ENCODE measurements around the gene PLPP3. TPM values are rescaled to one million over a fixed set of nuclear protein-coding genes. Genes with fewer than 3 reads are reported as not detected.

The PLPP3 gene
- total RNA-seq, 1 donor from 2014 or later, result not detected

GRCh38 chr1:56571448-56571847 is 7.9 kb downstream of the PLPP3 start:
- DNase-seq (ENCODE audit: low spot score), result no peak
- Mint-ChIP-seq H3K4me3 (ENCODE audit: low read depth) (no peak overlapping the region), H3K27ac (no peak overlapping the region), H3K4me1 (ENCODE audit: low read depth) (no peaks in the 10 kb centered on the region), H3K36me3 (ENCODE audit: low read depth) (no peaks in the 10 kb centered on the region), H3K27me3 (ENCODE audit: low read depth) (peaks cover 3% of the 10 kb centered on the region), H3K9me3 (no peaks in the 10 kb centered on the region)
- intact Hi-C loops (cut with micrococcal nuclease), result no loop called here

DNA sequence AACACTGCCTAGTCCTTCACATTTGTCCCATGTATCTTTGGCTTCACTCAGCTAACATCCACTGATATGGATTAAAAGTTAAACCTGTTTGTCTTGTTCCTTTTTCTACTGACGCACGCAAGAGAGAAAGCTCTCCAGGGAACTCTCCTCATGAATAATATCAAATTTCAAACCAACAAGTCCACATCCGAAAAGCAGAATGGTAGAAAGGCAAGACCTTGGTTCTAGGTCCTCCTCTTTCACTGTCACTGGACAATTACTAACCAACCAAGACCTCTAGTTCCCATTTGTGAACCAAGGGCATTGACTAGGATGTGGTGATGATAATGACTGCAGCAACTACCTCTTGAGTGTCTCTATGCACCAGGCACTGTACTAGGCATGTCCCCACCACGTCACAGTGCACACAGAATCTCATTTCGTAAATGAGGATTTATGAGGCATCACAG is 8.4 kb downstream of the PLPP3 start:
- Mint-ChIP-seq H3K36me3 (ENCODE audit: low read depth) (no peaks in the 10 kb centered on the region), H3K27me3 (ENCODE audit: low read depth) (peaks cover 3% of the 10 kb centered on the region), H3K27ac (no peak overlapping the region), H3K4me3 (ENCODE audit: low read depth) (no peak overlapping the region), H3K9me3 (no peaks in the 10 kb centered on the region), H3K4me1 (ENCODE audit: low read depth) (no peaks in the 10 kb centered on the region)
- intact Hi-C loops (cut with micrococcal nuclease), result no loop called here
- no peak for DNase-seq (ENCODE audit: low spot score)

DNA sequence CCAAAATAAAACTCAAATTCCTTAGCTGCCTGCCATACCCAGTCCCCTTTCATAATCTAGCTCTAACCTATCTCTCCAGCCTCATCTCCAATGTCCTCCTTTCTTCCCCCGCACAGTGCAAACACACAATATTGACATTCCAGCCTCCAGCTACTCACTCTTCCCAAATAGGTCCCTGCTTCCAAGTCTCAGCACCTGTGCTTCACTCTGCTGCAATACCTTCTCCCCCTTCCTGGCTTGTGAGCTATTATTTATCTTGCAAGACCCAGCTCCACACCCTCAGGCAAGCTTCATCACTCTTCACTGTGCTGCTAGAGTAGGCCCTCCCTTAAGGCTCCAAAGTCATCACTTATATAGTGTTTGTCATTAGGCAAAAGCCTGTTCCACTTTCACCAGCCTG is 9.7 kb downstream of the PLPP3 start:
- no peaks in the 10 kb centered on the region for H3K36me3 Mint-ChIP-seq (ENCODE audit: low read depth)
- no peaks in the 10 kb centered on the region for H3K4me1 Mint-ChIP-seq (ENCODE audit: low read depth)
- H3K9me3 Mint-ChIP-seq, result no peaks in the 10 kb centered on the region
- H3K4me3 Mint-ChIP-seq (ENCODE audit: low read depth), result no peak overlapping the region
- H3K27me3 Mint-ChIP-seq (ENCODE audit: low read depth), result peaks cover 3% of the 10 kb centered on the region
- no peak overlapping the region for H3K27ac Mint-ChIP-seq
- intact Hi-C loops (cut with micrococcal nuclease), result no loop called here
- no peak for DNase-seq (ENCODE audit: low spot score)

DNA sequence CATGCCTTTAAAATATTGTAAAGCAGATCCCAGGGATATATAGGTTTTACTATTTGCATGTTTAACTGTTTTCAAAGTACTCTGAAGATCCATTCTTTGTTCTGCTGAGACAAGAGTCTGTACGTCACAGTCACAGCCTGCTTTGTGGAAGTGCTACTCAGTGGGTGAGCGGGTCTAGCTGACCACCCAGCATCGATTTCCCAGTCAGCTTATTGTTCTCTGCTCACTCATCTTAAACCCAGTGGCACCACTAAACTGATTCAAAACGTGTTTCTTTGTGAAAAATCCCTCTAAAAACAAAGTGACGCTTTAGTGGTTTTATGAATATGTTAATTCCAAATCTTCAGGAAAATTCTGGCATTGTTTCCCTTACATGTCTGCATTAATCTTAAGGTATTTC is 12.4 kb downstream of the PLPP3 start:
- H3K4me3 Mint-ChIP-seq (ENCODE audit: low read depth), result no peak overlapping the region
- DNase-seq (ENCODE audit: low spot score), result no peak
- no peaks in the 10 kb centered on the region for H3K27me3 Mint-ChIP-seq (ENCODE audit: low read depth)
- H3K4me1 Mint-ChIP-seq (ENCODE audit: low read depth), result no peaks in the 10 kb centered on the region
- H3K36me3 Mint-ChIP-seq (ENCODE audit: low read depth), result no peaks in the 10 kb centered on the region
- no peak overlapping the region for H3K27ac Mint-ChIP-seq
- intact Hi-C loops (cut with micrococcal nuclease), result no loop called here
- H3K9me3 Mint-ChIP-seq, result no peaks in the 10 kb centered on the region

GRCh38 chr1:56566061-56566744 is 13.2 kb downstream of the PLPP3 start:
- no peaks in the 10 kb centered on the region for H3K27me3 Mint-ChIP-seq (ENCODE audit: low read depth)
- no peaks in the 10 kb centered on the region for H3K9me3 Mint-ChIP-seq
- no peaks in the 10 kb centered on the region for H3K36me3 Mint-ChIP-seq (ENCODE audit: low read depth)
- DNase-seq (ENCODE audit: low spot score), result no peak
- intact Hi-C loops (cut with micrococcal nuclease), result no loop called here
- H3K27ac Mint-ChIP-seq, result no peak overlapping the region
- no peaks in the 10 kb centered on the region for H3K4me1 Mint-ChIP-seq (ENCODE audit: low read depth)
- no peak overlapping the region for H3K4me3 Mint-ChIP-seq (ENCODE audit: low read depth)

GRCh38 chr1:56564615-56565014 is 14.7 kb downstream of the PLPP3 start:
- Mint-ChIP-seq H3K27ac (no peak overlapping the region), H3K9me3 (no peaks in the 10 kb centered on the region), H3K27me3 (ENCODE audit: low read depth) (no peaks in the 10 kb centered on the region), H3K4me3 (ENCODE audit: low read depth) (no peak overlapping the region), H3K36me3 (ENCODE audit: low read depth) (no peaks in the 10 kb centered on the region), H3K4me1 (ENCODE audit: low read depth) (no peaks in the 10 kb centered on the region)
- intact Hi-C loops (cut with micrococcal nuclease), result no loop called here
- DNase-seq (ENCODE audit: low spot score), result no peak

DNA sequence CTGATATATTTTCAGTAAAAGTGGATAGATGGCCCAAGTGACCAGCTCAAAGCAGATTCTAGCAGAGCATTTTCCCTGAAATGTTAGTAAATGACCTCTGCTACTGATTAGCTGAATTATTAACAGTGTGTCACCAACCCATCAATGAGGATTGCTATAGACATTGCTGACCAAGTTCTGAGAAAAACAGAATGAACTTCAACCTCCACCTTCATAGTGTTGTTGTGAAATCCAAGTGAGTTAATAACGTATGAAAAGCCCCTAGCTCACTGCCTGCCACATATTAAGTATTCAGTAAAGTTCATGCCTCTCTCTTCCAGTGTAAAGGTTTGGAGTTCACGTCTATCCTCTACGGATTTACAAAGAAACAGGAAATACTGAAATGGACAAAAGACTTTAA is 15.8 kb downstream of the PLPP3 start:
- intact Hi-C loops (cut with micrococcal nuclease), result no loop called here
- no peaks in the 10 kb centered on the region for H3K27me3 Mint-ChIP-seq (ENCODE audit: low read depth)
- H3K4me3 Mint-ChIP-seq (ENCODE audit: low read depth), result no peak overlapping the region
- no peaks in the 10 kb centered on the region for H3K36me3 Mint-ChIP-seq (ENCODE audit: low read depth)
- no peak for DNase-seq (ENCODE audit: low spot score)
- no peaks in the 10 kb centered on the region for H3K4me1 Mint-ChIP-seq (ENCODE audit: low read depth)
- no peak overlapping the region for H3K27ac Mint-ChIP-seq
- no peaks in the 10 kb centered on the region for H3K9me3 Mint-ChIP-seq

GRCh38 chr1:56562891-56563452 is 16.4 kb downstream of the PLPP3 start:
- DNase-seq (ENCODE audit: low spot score), result no peak
- Mint-ChIP-seq H3K36me3 (ENCODE audit: low read depth) (no peaks in the 10 kb centered on the region), H3K27me3 (ENCODE audit: low read depth) (no peaks in the 10 kb centered on the region), H3K27ac (no peak overlapping the region), H3K9me3 (no peaks in the 10 kb centered on the region), H3K4me3 (ENCODE audit: low read depth) (no peak overlapping the region), H3K4me1 (ENCODE audit: low read depth) (no peaks in the 10 kb centered on the region)
- intact Hi-C loops (cut with micrococcal nuclease), result no loop called here

DNA sequence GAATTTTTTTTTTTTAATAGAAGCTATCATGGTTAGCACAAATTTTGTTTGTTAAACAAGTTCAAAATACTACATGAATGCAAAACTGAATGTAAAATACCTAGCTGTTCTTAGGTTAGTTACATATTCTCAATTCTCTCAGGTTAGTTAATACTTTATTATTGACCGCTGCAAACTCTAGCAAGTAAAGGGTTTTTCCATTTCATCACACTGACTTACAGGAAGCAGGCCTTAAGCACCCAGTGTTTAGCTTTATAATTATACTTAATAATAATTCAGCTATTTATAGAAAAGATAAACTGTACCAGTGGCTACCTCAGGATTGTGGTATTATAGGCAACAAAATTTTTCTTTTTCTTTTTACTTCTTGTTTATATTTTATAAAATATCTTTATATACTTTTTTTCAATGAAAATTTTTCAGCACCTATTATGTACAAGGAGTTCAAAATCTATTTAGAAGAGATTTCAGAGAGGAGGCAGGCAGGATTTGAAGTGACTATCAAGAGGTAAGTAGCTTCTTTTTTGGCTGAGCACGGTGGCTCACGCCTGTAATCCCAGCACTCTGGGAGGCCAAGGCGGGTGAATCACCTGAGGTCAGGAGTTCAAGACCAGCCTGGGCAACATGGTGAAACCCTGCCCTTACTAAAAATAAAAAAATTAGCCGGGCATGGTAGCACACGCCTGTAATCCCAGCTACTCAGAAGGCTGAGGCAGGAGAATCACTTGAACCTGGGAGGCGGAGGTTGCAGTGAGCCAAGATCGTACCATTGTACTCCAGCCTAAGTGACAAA is 17.9 kb downstream of the PLPP3 start:
- intact Hi-C loops (cut with micrococcal nuclease), result no loop called here
- H3K27ac Mint-ChIP-seq, result no peak overlapping the region
- no peaks in the 10 kb centered on the region for H3K4me1 Mint-ChIP-seq (ENCODE audit: low read depth)
- H3K9me3 Mint-ChIP-seq, result no peaks in the 10 kb centered on the region
- H3K4me3 Mint-ChIP-seq (ENCODE audit: low read depth), result no peak overlapping the region
- no peak for DNase-seq (ENCODE audit: low spot score)
- H3K36me3 Mint-ChIP-seq (ENCODE audit: low read depth), result no peaks in the 10 kb centered on the region
- H3K27me3 Mint-ChIP-seq (ENCODE audit: low read depth), result no peaks in the 10 kb centered on the region

DNA sequence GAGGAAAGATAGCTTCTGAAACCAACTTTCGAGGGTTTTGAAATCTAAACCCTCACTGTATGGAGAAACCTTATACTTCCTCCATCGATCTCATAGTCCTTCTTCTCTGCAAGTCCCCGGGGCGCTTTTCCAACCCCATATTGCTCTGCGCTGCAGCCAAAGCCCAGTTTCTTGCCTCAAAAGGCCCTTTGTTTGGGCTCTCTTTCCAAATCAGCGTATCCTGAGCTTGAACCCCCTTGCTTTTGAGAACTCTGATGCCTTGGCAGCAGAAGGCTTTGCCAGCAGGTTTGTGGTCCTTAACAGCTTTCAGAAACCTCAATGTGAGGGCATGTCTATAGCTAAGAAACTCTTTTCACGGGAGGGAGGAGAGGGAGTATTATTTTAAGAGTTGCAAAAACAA is 21.6 kb downstream of the PLPP3 start:
- no peaks in the 10 kb centered on the region for H3K9me3 Mint-ChIP-seq
- no peak overlapping the region for H3K27ac Mint-ChIP-seq
- intact Hi-C loops (cut with micrococcal nuclease), result no loop called here
- DNase-seq (ENCODE audit: low spot score), result no peak
- H3K36me3 Mint-ChIP-seq (ENCODE audit: low read depth), result no peaks in the 10 kb centered on the region
- no peak overlapping the region for H3K4me3 Mint-ChIP-seq (ENCODE audit: low read depth)
- no peaks in the 10 kb centered on the region for H3K27me3 Mint-ChIP-seq (ENCODE audit: low read depth)
- no peaks in the 10 kb centered on the region for H3K4me1 Mint-ChIP-seq (ENCODE audit: low read depth)

GRCh38 chr1:56555448-56555847 is 23.9 kb downstream of the PLPP3 start:
- Mint-ChIP-seq H3K36me3 (ENCODE audit: low read depth) (no peaks in the 10 kb centered on the region), H3K9me3 (no peaks in the 10 kb centered on the region), H3K27me3 (ENCODE audit: low read depth) (no peaks in the 10 kb centered on the region), H3K4me1 (ENCODE audit: low read depth) (no peaks in the 10 kb centered on the region), H3K4me3 (ENCODE audit: low read depth) (no peak overlapping the region), H3K27ac (no peak overlapping the region)
- intact Hi-C loops (cut with micrococcal nuclease), result no loop called here
- no peak for DNase-seq (ENCODE audit: low spot score)

GRCh38 chr1:56553046-56553445 is 26.3 kb downstream of the PLPP3 start:
- H3K4me3 Mint-ChIP-seq (ENCODE audit: low read depth), result no peak overlapping the region
- intact Hi-C loops (cut with micrococcal nuclease), result no loop called here

GRCh38 chr1:56552349-56552748 is 27.0 kb downstream of the PLPP3 start:
- no peak for DNase-seq (ENCODE audit: low spot score)
- H3K4me3 Mint-ChIP-seq (ENCODE audit: low read depth), result no peak overlapping the region
- no peak overlapping the region for H3K27ac Mint-ChIP-seq
- H3K9me3 Mint-ChIP-seq, result no peaks in the 10 kb centered on the region
- no peaks in the 10 kb centered on the region for H3K27me3 Mint-ChIP-seq (ENCODE audit: low read depth)
- H3K4me1 Mint-ChIP-seq (ENCODE audit: low read depth), result no peaks in the 10 kb centered on the region
- H3K36me3 Mint-ChIP-seq (ENCODE audit: low read depth), result no peaks in the 10 kb centered on the region
- intact Hi-C loops (cut with micrococcal nuclease), result no loop called here

More at GRCh38 chr1:56553046-56553445, 26.3 kb downstream of the PLPP3 start:
- Mint-ChIP-seq H3K36me3 (ENCODE audit: low read depth) (no peaks in the 10 kb centered on the region), H3K27ac (no peak overlapping the region), H3K4me1 (ENCODE audit: low read depth) (no peaks in the 10 kb centered on the region), H3K27me3 (ENCODE audit: low read depth) (no peaks in the 10 kb centered on the region), H3K9me3 (no peaks in the 10 kb centered on the region)
- DNase-seq (ENCODE audit: low spot score), result no peak

Measured in activated T-helper 2 cell treated with anti-CD3 and anti-CD28 coated beads, Interferon-gamma antibody, Interleukin-2, Interleukin-4, amounts not matched to agents 10 μg/mL and 5 μg/mL and 100 μg/mL, durations not matched to agents 14 hours and 24 hours and 36 hours (primary cell).